ENCODE measurements around the gene VPS9D1. TPM values are rescaled to one million over a fixed set of nuclear protein-coding genes. Genes with fewer than 3 reads are reported as not detected.

The VPS9D1 gene
- total and polyA plus RNA-seq, 11 donors, result 7.3 to 20.2 (median 11.0) TPM

DNA sequence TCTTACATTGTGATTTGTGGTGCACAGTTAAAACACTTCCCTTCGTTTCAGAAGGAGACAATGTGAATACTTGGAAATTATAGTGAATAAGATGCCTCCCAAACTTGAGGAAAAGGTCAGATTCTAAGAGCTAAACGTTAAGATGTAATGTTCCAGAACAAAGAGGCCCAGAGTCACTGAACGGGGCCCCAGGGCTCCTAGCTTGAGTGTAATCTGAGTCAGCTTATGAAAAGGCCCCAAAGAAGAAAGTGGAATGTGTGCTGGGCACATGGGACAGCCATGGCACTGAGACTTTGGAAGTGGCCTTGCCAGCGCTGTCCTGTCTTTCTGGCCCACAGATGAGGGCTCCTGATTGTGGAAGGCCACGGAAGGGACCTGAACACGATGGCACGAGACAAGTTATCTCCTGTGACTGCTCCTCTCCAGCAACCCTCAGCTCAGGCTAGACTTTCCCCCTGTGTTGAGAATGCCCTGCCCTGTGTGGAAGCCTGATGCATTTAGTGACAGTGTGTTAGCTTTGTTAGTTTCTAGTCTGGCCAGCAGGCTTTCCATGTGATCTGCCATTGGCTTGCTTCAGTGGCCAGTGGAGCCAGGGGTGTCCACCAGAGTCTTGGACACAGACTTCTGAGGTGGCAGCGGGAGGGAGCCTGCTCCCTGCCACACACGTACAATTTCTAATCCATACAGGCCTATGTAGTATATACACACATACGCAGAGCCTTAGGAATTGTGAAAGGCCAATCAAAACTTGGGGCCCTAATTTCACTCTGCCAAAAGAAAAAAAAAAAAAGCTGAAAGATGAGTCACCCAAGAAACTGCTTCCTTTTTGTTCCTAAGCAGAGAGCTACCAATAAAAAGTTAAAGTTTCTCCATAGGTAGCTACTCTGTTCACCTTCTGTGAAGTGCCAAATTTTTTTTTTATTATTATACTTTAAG lies 49.9 kb downstream of the VPS9D1 start:
- Histone ChIP-seq H3K27me3 (no peaks in the 10 kb centered on the region), H3K4me1 (no peaks in the 10 kb centered on the region), H3K27ac (no peak overlapping the region), H3K9me3 (no peaks in the 10 kb centered on the region), H3K4me3 (no peak overlapping the region), H3K36me3 (no peaks in the 10 kb centered on the region)
- intact Hi-C loops (cut with DNase I), result no loop called here
- TF ChIP-seq, protein P1, sequence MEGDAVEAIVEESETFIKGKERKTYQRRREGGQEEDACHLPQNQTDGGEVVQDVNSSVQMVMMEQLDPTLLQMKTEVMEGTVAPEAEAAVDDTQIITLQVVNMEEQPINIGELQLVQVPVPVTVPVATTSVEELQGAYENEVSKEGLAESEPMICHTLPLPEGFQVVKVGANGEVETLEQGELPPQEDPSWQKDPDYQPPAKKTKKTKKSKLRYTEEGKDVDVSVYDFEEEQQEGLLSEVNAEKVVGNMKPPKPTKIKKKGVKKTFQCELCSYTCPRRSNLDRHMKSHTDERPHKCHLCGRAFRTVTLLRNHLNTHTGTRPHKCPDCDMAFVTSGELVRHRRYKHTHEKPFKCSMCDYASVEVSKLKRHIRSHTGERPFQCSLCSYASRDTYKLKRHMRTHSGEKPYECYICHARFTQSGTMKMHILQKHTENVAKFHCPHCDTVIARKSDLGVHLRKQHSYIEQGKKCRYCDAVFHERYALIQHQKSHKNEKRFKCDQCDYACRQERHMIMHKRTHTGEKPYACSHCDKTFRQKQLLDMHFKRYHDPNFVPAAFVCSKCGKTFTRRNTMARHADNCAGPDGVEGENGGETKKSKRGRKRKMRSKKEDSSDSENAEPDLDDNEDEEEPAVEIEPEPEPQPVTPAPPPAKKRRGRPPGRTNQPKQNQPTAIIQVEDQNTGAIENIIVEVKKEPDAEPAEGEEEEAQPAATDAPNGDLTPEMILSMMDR (IDR thresholded peaks at IDR 0.05), result no peak
- TF ChIP-seq POLR2A (IDR thresholded peaks at IDR 0.05), result no peak
- ATAC-seq (no peak), DNase-seq (no peak)
- 90 to 94% (median 90%) methylated on average over 10 of the region's 10 CpGs for WGBS, 4 donors

DNA sequence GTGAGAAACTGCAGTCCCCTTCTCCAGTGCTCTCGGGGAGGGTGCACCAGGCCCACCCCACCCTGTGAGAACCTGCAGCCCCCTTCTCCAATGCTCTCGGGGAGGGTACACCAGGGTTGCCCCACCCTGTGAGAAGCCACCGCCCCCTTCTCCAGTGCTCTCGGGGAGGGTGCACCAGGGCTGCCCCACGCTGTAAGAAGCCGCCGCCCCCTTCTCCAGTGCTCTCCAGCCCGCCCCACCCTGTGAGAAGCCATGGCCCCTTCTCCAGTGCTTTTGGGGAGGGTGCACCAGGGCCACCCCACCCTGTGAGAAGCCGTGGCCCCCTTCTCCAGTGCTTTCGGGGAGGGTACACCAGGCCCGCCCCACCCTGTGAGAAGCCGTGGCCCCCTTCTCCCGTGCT lies 50.9 kb downstream of the VPS9D1 start:
- Histone ChIP-seq H3K4me1 (no peaks in the 10 kb centered on the region), H3K36me3 (no peaks in the 10 kb centered on the region), H3K27me3 (no peaks in the 10 kb centered on the region), H3K9me3 (no peaks in the 10 kb centered on the region), H3K27ac (no peak overlapping the region), H3K4me3 (no peak overlapping the region)
- 86 to 94% (median 93%) methylated on average over 8 to 13 of the region's 13 CpGs for WGBS, 4 donors
- TF ChIP-seq POLR2A (IDR thresholded peaks at IDR 0.05), result no peak
- TF ChIP-seq, protein P1 (IDR thresholded peaks at IDR 0.05), result no peak
- ATAC-seq (no peak), DNase-seq (no peak)
- intact Hi-C loops (cut with DNase I), result no loop called here

DNA sequence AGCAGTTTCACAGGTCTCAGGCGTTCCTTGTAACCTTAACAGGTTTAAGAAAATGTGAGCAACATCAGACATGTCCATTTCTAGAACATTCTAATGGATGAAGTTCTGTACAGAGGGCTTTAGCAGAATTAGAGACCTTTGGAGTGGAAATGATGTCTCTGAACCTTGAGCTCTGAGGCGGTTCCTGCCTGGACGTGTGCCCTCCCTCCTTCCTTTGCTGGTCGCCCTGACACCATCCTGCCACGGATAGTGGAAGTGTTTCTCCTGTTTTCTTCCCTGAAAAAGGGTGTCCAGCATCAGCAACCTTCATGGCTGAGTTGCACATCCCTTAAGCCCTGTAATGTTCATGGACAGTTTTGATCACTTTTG lies 51.9 kb downstream of the VPS9D1 start:
- no peak overlapping the region for H3K4me3 ChIP-seq
- no peaks in the 10 kb centered on the region for H3K27me3 ChIP-seq
- no peaks in the 10 kb centered on the region for H3K4me1 ChIP-seq
- TF ChIP-seq, protein P1 (IDR thresholded peaks at IDR 0.05), result no peak
- no peak for TF ChIP-seq POLR2A (IDR thresholded peaks at IDR 0.05)
- H3K36me3 ChIP-seq, result peaks cover 0 to 2% (median 0%) of the 10 kb centered on the region in 9 donors
- intact Hi-C loops (cut with DNase I), result no loop called here
- no peaks in the 10 kb centered on the region for H3K9me3 ChIP-seq
- no peak overlapping the region for H3K27ac ChIP-seq
- WGBS, 4 donors, result 74 to 83% (median 78%) methylated on average over 4 to 5 of the region's 5 CpGs
- ATAC-seq (no peak), DNase-seq (no peak)

DNA sequence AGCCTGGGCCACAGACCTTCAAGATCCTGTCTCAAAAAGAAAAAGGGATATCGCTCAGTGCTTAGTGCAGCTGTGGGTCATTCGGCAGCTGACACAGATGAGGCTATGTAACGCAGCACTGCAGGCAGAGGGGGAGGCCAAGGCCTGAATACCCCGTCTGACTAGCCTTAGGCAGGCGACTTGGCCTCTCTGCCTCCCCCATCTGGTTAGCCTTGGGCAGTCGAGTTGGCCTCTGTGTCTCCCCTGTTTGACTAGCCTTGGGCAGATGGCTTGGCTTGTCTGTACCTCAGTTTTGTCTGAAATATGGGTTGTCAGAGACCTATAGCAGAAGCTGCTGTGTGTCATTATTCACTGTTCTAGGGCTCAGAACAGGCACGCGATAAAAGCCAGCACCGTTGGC lies 53.1 kb downstream of the VPS9D1 start:
- intact Hi-C loops (cut with DNase I), result no loop called here
- Histone ChIP-seq H3K9me3 (no peaks in the 10 kb centered on the region), H3K27me3 (no peaks in the 10 kb centered on the region), H3K36me3 (peaks cover 0 to 7% (median 2%) of the 10 kb centered on the region in 9 donors), H3K27ac (no peak overlapping the region), H3K4me3 (no peak overlapping the region), H3K4me1 (no peaks in the 10 kb centered on the region)
- TF ChIP-seq, protein P1 (IDR thresholded peaks at IDR 0.05), result no peak
- no peak for DNase-seq
- 77 to 86% (median 84%) methylated on average over 8 to 9 of the region's 9 CpGs for WGBS, 4 donors
- ATAC-seq, result no peak
